Superior temporal gyrus (tissue), 1 donor: ENCODE results near the gene PRKD2.
"Not testable (repeated sequence)": the region's sequence is repeated elsewhere in the genome, so short reads cannot be mapped to it uniquely, and the experiment has no call there.

ENCODE experiments used
- DNase-seq: peaks from one replicate; pipeline ENCODE4 v3.0.0-alpha.2; 2016; ENCODE audit errors: extremely low spot score

Gene PRKD2

GRCh38 chr19:46717034-46717715 is at the start of gene PRKD2:
Gene PRKD2, minus strand, starts transcription at chr19:46717114. Its CDS starts 744 bp downstream, at chr19:46716370.
- DNase-seq: peak; percentile 77

GRCh38 chr19:46764817-46765291 is 47.9 kb upstream of the PRKD2 start:
- DNase-seq: no peak

GRCh38 chr19:46762245-46762890 is 45.5 kb upstream of the PRKD2 start:
- DNase-seq: no peak

- no peak for DNase-seq
These were observed 44.5 kb upstream of the PRKD2 start for GRCh38 chr19:46761418-46761831.

GRCh38 chr19:46760897-46761296 is 44.0 kb upstream of the PRKD2 start:
- DNase-seq: not testable (repeated sequence)

GRCh38 chr19:46760363-46760762 is 43.4 kb upstream of the PRKD2 start:
- no peak for DNase-seq

GRCh38 chr19:46759817-46760333 is 43.0 kb upstream of the PRKD2 start:
- DNase-seq: no peak

- DNase-seq: no peak
These were observed 42.3 kb upstream of the PRKD2 start for GRCh38 chr19:46759206-46759605.

- DNase-seq: no peak
These were observed 39.6 kb upstream of the PRKD2 start for GRCh38 chr19:46756544-46756888.

GRCh38 chr19:46755853-46756543 is 39.1 kb upstream of the PRKD2 start:
- no peak for DNase-seq

GRCh38 chr19:46755077-46755852 is 38.4 kb upstream of the PRKD2 start:
- no peak for DNase-seq

- DNase-seq: no peak
These were observed 36.7 kb upstream of the PRKD2 start for GRCh38 chr19:46753420-46754155.

- DNase-seq: no peak
These were observed 31.6 kb upstream of the PRKD2 start for GRCh38 chr19:46748325-46749109.

GRCh38 chr19:46746281-46747057 is 29.6 kb upstream of the PRKD2 start, which contains the start of gene STRN4:
Gene STRN4, minus strand, starts transcription at chr19:46746450. Its CDS starts 20 bp downstream, at chr19:46746430.
- no peak for DNase-seq

- DNase-seq: no peak
These were observed 28.8 kb upstream of the PRKD2 start, which contains the start of gene FKRP for GRCh38 chr19:46745521-46746280. Gene FKRP, plus strand, starts transcription at chr19:46746057. Its CDS starts 9,394 bp downstream, at chr19:46755451.

- DNase-seq: no peak
These were observed 28.1 kb upstream of the PRKD2 start for GRCh38 chr19:46745030-46745429.

- DNase-seq: no peak
These were observed 27.2 kb upstream of the PRKD2 start for GRCh38 chr19:46744005-46744691.

GRCh38 chr19:46742926-46743480 is 26.1 kb upstream of the PRKD2 start:
- DNase-seq: no peak
